Loucy (cell line): ENCODE data around the gene TMEM117.

Source experiments
- CTCF ChIP-seq: fragments of 200-600 bp; sonication (generic); conservative IDR thresholded peaks from 2 replicates; pipeline ENCODE4 v1.5.1; 2014; ENCODE audit warnings: mild to moderate bottlenecking, antibody characterized with exemption, low read length
- EZH2phosphoT487 ChIP-seq: fragments of 200-600 bp; IDR thresholded peaks from 2 replicates; pipeline ENCODE4 v1.6.1; 2018; ENCODE audit warnings: antibody characterized with exemption, mild to moderate bottlenecking, moderate library complexity, borderline replicate concordance

- TF ChIP-seq CTCF (no peak), EZH2phosphoT487 (no peak)
These were observed 264.4 kb downstream of the TMEM117 start for GRCh38 chr12:44100264-44100663.
